Suprapubic skin (tissue), 4 donors: Measurements from ENCODE around the gene KCNG2. TPM values are rescaled to one million over a fixed set of nuclear protein-coding genes. Genes with fewer than 3 reads are reported as not detected.
A peak's percentile ranks its signal among the peaks of the same experiment; 100 is the strongest.

Experiments used
- DNase-seq, 2 donors: peaks; one replicate each; pipeline ENCODE4 v3.0.0-alpha.2; 2019; ENCODE audit warnings: low spot score in 2 of 2
- H3K27ac ChIP-seq: fragments of 200-600 bp; sonication (generic); one replicate; pipeline ENCODE4 v1.5.1; 2019
- H3K27me3 ChIP-seq: fragments of 200-600 bp; sonication (generic); one replicate; pipeline ENCODE4 v1.5.1; 2019
- H3K36me3 ChIP-seq: fragments of 200-600 bp; sonication (generic); one replicate; pipeline ENCODE4 v1.5.1; 2019
- H3K4me1 ChIP-seq: fragments of 200-600 bp; sonication (generic); one replicate; pipeline ENCODE4 v1.5.1; 2019
- H3K4me3 ChIP-seq: fragments of 200-600 bp; sonication (generic); one replicate; pipeline ENCODE4 v1.5.1; 2019; ENCODE audit warnings: mild to moderate bottlenecking
- H3K9me3 ChIP-seq: fragments of 200-600 bp; sonication (generic); one replicate; pipeline ENCODE4 v1.5.1; 2019
- CTCF ChIP-seq, 2 donors: fragments of 200-600 bp in 1 of 2; fragments of 450-650 bp in 1 of 2; sonication (generic) in 1 of 2; IDR thresholded peaks; one replicate each; pipeline ENCODE4 v1.5.1; 2016 to 2019; ENCODE audit warnings: antibody characterized with exemption in 2 of 2, mild to moderate bottlenecking in 1 of 2, moderate library complexity in 1 of 2
- EP300 ChIP-seq: sonication (generic); formaldehyde crosslinking; IDR thresholded peaks from one replicate; pipeline ENCODE4 v1.6.1; 2017; ENCODE audit warnings: antibody characterized with exemption
- POLR2A ChIP-seq, 2 donors: fragments of 450-650 bp; IDR thresholded peaks; one replicate each; pipeline ENCODE4 v1.6.1; 2017; ENCODE audit warnings: antibody characterized with exemption in 2 of 2, mild to moderate bottlenecking in 2 of 2, moderate library complexity in 2 of 2
- POLR2AphosphoS5 ChIP-seq, 3 donors: sonication (generic); formaldehyde crosslinking; IDR thresholded peaks; one replicate each; pipeline ENCODE4 v1.6.1; 2017; ENCODE audit warnings: antibody characterized with exemption in 3 of 3
- WGBS: methylation state at CpG from one replicate; pipeline ENCODE4 v1.1.5; 2018; 5-methylcytosine and 5-hydroxymethylcytosine counted together
- total RNA-seq, 4 donors: library from RNA; depleted of rRNA; stranded (reverse); fragments of >200 nt; gene quantifications; one replicate each; pipeline ENCODE4 v1.1.0, GENCODE V29; 2016

KCNG2 gene
- total RNA-seq, 4 donors from 2014 or later, result not detected

GRCh38 chr18:79882522-79883241, 84.9 kb downstream of the KCNG2 start:
- Histone ChIP-seq H3K4me3 (no peak overlapping the region), H3K9me3 (no peaks in the 10 kb centered on the region), H3K27me3 (no peaks in the 10 kb centered on the region), H3K36me3 (no peaks in the 10 kb centered on the region), H3K27ac (no peak overlapping the region), H3K4me1 (no peaks in the 10 kb centered on the region)
- peak; percentile 38 to 75 for DNase-seq
- 94% methylated on average over 68 of the region's 68 CpGs for WGBS
- TF ChIP-seq POLR2AphosphoS5 (IDR thresholded peaks at IDR 0.05) (no peak), EP300 (no peak), POLR2A (IDR thresholded peaks at IDR 0.05) (no peak), CTCF (IDR thresholded peaks at IDR 0.05) (no peak)

- Histone ChIP-seq H3K27ac (no peak overlapping the region), H3K4me1 (no peaks in the 10 kb centered on the region), H3K27me3 (no peaks in the 10 kb centered on the region), H3K9me3 (no peaks in the 10 kb centered on the region), H3K4me3 (no peak overlapping the region), H3K36me3 (no peaks in the 10 kb centered on the region)
- DNase-seq, result peak; percentile 48 to 60
- TF ChIP-seq POLR2AphosphoS5 (IDR thresholded peaks at IDR 0.05) (no peak), POLR2A (IDR thresholded peaks at IDR 0.05) (no peak), EP300 (no peak), CTCF (IDR thresholded peaks at IDR 0.05) (no peak)
- 82% methylated on average over 25 of the region's 31 CpGs for WGBS
Observed at GRCh38 chr18:79883461-79884293, 85.9 kb downstream of the KCNG2 start.

GRCh38 chr18:79884294-79884962, 86.7 kb downstream of the KCNG2 start:
- H3K27me3 ChIP-seq, result no peaks in the 10 kb centered on the region
- no peak overlapping the region for H3K4me3 ChIP-seq
- H3K9me3 ChIP-seq, result peaks cover under 1% of the 10 kb centered on the region
- no peak for TF ChIP-seq EP300
- no peak for TF ChIP-seq POLR2AphosphoS5 (IDR thresholded peaks at IDR 0.05)
- no peak for TF ChIP-seq CTCF (IDR thresholded peaks at IDR 0.05)
- no peak for TF ChIP-seq POLR2A (IDR thresholded peaks at IDR 0.05)
- 70% methylated on average over 29 of the region's 29 CpGs for WGBS
- H3K27ac ChIP-seq, result no peak overlapping the region
- H3K36me3 ChIP-seq, result no peaks in the 10 kb centered on the region
- H3K4me1 ChIP-seq, result no peaks in the 10 kb centered on the region
- DNase-seq, result peak; percentile 37 to 76

- H3K36me3 ChIP-seq, result no peaks in the 10 kb centered on the region
- no peak for TF ChIP-seq POLR2A (IDR thresholded peaks at IDR 0.05)
- DNase-seq, result peak; percentile 59 to 67
- H3K27ac ChIP-seq, result no peak overlapping the region
- WGBS, result 71% methylated on average over 8 of the region's 25 CpGs
- peaks cover 8% of the 10 kb centered on the region for H3K9me3 ChIP-seq
- H3K4me1 ChIP-seq, result no peaks in the 10 kb centered on the region
- no peaks in the 10 kb centered on the region for H3K27me3 ChIP-seq
- no peak overlapping the region for H3K4me3 ChIP-seq
Observed at GRCh38 chr18:79884963-79885728, 87.4 kb downstream of the KCNG2 start.

- Histone ChIP-seq H3K27ac (no peak overlapping the region), H3K27me3 (no peaks in the 10 kb centered on the region), H3K4me3 (no peak overlapping the region), H3K4me1 (no peaks in the 10 kb centered on the region), H3K36me3 (no peaks in the 10 kb centered on the region), H3K9me3 (peaks cover 16% of the 10 kb centered on the region)
- peak; percentile 47 to 61 for DNase-seq
- TF ChIP-seq CTCF (IDR thresholded peaks at IDR 0.05) (no peak), EP300 (no peak), POLR2A (IDR thresholded peaks at IDR 0.05) (no peak), POLR2AphosphoS5 (IDR thresholded peaks at IDR 0.05) (no peak)
- 89% methylated on average over 9 of the region's 30 CpGs for WGBS
Observed at GRCh38 chr18:79887181-79888000, 89.7 kb downstream of the KCNG2 start.
